Middle frontal gyrus (tissue), 1 donor: ENCODE measurements around the gene TMEM14C.

ENCODE experiments used
- DNase-seq: peaks from one replicate; pipeline ENCODE4 v3.0.0-alpha.2; 2015; ENCODE audit warnings: low spot score; ENCODE audit errors: extremely low spot score

Gene TMEM14C

DNA sequence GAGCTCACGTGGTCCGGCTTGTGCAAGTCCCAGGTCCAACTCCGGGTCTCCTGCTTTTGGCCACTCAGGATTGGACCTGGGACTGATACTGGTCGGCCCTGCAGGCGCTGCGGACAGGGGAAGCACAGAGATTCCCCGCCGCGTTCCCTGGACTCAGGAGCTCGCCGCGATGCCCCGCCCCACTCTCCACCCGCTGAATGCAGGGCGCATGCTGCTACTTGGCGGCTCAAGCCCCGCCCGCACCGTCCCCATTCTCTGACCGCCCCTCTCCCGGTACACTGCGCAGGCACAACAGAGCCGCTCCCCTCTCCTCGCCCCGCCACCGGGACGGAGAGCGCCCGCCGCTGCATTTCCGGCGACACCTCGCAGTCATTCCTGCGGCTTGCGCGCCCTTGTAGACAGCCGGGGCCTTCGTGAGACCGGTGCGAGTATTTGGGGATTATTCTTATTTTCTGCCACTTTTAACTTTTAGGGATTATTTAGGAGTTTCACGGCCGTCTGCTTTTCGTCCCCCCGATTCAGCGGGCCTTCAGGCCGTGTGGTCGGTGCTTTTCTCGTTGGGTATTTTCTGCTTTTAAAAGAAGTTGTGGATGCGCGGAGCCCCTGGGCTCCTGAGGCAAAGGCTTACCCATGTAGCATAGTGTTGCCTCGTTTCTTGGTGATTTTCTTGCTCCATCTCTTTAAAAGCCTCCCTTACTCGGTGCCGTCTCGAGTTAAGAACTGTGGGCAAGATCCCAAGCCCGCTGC, at the start of gene TMEM14C:
TSS of gene TMEM14C (plus strand) at position 251 of the 747 bp plus-strand sequence. CDS start 1,544 bp downstream, outside the sequence.
- DNase-seq: peak; percentile 94

DNA sequence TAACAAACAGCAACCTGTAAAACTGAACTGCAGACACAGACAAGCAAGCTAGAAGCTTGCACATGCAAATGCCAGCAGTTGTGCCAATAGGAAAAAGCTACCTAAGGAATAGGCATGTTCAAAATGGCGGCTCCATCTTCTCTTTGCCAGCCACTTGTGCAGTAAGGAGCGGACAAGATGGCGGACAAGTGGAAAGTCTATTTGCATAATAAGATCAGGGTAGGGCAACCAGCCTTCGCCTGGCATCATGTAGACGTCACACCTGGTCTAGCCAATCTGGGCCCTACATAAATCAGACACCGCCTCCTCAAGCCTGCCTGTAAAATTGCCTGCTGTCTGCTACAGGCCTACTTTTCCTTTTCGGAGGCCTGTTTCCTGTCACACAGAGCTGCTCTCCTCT, 46.5 kb upstream of the TMEM14C start:
- no peak for DNase-seq

DNA sequence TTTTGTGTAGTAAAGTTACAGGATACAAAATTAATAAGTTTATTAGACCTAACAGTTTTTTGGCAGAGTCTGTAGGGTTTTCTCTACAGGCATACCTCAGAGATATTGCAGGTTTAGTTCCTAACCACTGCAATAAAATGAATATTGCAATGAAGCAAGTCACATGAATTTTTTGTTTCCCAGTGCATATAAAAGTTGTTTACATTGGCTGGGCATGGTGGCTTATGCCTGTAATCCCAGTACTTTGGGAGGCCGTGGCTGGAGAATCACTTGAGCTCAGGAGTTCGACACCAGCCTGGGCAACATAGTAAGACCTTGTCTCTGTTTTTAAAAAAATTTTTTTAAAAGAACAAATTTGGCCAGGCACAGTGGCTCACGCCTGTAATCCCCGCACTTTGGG, 44.4 kb upstream of the TMEM14C start:
- DNase-seq: no peak

DNA sequence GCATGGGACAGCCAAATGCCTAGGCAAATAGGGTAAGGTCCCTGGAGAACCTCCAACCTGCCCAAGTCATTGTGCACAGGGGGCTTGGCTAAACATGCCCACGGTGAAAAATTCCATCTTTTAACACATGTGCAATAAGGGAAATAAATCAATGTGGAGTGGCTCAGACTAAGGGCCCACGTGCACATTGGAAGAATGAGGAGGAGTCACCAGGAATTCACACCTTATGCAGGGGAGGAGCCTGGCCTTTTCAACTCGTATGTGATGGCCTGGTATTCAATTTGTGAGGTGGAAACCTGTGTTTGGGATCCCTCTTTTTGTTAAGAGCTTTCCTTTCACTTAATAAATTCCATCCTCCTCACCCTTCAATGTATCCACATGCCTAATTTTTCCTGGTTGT, 41.1 kb upstream of the TMEM14C start:
- DNase-seq: no peak

DNA sequence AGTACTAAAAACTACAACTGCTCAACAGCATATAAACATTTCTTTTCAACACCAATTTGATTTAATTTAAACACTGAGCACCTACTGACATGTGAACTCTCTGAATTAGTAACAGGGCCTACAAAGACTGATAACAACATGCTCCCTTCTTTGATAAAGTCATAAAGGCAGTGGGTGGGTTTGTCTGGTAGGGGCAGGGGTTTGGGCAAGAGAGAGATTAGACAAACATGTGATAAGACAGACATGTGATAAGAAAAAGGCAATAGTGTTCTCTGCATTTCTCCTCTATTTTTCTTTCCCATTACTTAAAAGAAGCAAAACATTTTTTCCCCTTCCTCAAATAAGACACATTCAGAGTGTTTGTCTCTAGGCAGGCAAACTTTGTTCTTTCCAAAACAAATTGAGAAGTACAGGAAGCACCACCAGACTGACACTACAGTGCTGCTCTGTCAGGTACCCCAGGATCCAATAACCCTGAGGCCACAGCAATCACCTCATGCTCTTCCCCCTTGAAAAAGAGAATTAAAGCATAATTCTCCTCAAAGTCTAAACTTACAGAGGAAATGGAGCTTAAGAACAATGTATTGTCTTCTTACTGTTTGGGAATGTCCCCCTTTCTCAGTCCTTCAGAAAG, 40.4 kb upstream of the TMEM14C start:
- no peak for DNase-seq

DNA sequence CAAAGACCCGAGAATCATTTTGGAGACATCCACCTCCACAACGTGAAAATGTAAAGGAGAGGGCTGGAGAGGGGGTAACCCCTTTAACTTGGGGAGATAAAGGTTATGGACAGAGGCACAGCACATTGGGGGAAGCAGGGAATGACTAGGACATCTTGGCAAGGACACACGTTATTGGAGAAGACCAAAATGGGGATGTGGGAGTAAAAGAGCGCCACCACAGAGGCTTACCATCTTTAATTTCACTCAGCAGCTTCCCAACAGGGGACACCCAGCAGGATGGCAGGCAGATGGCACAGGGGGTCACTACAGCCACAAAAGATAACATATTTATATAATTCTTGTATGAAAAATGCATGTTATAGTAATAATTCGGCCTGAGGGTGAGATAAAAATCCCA, 38.3 kb upstream of the TMEM14C start:
- no peak for DNase-seq

DNA sequence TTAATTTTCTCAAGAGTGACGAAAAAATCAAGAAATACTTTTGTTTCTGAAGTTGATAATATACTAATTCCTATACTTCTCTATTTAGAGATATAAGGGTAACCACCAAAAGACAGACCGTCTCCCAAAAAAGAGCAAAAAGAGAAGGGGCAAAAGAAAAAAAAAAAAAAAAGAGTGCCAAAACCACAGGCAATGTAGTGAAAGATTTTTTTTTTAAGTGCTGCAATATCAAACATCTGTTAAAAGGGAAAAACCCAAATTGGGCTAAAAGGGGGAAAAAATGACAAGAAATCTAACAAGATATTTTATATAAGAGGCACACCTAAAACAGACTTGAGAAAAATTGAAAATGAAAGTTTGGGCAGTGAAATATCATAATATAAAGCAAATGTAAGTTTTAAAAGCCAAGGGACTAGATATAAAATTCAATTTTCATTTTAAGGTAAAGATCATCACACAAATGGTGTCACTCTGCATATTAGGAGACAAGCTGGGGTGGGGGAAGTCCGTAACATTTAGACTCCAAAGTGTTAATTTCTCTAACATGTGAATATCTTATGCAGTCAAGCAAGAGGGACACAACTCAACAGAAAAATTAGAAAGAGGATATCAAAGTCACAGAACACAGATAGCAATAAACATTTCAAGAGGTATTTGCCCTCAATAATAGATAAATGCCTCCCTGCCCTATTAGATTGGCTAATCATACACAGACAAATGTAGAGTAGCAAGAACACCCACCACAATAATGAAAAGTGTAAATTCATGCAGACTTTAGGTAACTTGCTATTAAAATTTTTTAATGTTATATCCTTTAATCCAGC, 37.6 kb upstream of the TMEM14C start:
- DNase-seq: no peak

DNA sequence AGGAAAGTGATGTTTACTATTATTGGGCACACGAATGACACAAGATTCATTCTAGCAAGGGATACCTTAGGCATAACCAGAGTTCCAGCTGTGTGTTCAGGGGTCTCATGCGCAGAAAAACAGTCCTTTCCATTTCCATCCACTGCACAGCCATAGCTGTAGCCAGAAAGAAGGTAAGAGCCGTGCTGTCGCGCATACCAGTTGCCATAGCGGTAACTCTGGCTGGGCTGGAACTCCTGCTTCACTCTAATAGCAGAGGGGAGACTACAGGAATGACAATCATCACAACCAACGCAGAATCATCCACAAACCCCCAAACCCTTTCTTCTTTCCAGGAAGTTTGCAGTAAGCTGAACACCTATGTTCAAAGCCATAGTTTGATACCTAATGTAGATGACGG, 36.0 kb upstream of the TMEM14C start:
- no peak for DNase-seq

DNA sequence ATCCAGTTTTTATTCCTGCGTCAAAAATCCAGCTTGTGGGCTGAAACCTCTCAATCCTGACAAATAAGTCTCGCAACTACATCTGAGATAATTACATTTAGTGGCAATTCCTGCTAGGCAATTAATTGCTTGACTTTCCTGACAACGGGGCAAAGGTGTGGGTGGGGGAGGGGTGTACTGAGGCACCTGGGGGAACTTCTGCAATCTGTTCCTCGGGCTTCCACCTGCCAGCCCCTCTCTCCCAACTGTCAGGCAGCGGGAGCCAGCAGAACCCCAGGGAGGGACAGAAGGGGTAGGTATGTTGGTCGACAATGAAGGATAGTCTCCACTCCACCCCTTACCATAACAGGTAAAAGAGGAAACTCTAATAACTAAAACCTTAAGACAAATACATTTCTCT, 35.3 kb upstream of the TMEM14C start:
- DNase-seq: no peak

DNA sequence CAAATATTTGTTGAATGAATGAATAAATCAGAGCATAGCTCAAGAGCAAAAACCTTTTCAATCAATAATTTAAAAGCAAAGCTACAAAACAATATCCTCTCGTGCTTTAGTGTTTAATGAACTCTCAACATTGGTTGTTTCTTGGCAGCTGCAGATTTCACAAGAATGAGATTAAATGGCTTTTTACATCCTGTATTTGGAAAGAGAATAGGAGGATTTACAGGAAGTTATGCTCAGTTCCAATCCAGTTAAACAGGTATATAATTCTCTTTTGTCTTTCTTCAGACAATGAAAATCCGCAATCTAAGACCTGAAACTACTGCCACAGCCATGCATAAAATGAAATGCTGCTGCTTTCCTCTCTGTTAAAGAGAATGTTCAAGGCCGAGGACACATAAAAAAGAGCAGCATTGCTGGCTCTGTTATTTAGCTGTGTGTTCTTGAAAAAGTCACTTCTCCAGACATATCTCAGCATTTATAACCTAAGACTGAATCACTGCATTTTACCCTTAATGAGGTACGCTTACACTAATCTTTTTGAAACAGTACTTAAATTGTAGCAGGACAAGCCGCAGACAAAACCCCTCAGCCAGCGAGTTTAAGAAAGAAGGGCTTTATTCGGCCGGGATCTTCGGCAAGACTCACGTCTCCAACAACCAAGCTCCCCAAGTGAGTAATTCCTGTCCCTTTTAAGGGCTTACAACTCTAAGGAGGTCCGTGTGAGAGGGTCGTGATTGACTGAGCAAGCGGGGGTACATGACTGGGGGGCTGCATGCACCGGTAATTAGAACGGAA, 32.0 kb upstream of the TMEM14C start:
- DNase-seq: no peak

DNA sequence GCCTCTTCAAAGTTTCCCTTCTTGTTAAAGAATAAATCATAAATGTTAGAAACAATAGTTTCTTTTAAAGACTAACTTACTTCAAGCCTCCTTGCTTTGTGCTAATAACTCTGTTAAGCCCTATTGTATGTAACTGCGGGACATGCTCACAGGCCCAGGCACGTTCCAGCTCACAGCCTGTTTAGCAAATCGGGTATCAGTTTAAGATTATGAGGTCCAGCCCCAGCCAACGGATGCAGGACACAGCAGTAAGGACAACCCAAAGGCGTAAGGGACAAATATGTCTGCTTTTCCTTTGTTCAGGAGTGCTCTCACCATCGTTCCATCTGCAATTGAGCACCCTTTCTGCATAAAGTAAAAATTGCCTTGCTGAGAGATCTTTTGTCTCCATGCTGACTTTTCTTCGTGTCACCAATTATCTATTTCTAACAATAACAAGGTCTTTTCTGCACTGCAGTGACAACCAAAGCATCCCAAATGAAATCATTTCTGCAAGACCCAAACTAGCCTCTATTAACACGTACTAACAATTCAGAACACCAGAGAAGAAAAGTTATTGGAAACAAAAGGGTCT, 29.8 kb upstream of the TMEM14C start:
- no peak for DNase-seq

DNA sequence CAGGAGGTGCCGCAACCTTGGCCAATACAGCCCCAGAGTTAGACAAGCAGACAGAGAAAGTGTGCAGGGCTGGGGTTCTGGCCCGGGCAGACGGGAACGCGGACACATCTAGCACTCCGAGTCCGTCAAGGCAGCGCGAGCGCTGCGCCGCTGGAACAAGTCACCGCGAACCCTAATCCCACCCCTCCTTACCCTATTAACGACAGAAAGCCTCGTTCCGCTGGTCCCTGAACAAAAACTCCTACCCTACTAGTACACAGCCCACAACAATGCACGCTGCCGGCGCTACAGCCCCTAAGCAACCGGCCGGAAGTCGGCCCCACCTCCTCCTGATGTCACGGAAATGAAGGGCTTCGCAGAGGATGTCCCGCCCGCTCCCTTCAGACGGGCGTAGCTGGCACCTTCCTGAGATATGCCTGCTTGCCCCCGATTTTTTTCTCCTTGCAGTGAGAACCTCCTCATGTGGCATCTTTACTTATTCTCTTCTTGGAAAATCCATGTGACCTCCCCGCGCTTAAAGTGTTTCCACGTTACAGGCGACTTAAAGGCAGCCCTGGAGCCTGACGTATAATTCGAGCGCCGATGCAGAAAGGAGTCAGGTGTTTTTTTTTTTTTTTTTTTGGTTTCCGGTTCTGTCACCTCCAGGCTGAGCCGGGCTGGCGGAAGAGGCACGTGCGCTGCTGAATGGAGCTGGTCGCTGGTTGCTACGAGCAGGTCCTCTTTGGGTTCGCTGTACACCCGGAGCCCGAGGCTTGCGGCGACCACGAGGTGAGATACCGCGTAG, 28.4 kb upstream of the TMEM14C start, which contains the start of the genes C6orf52 and PAK1IP1:
TSS of gene C6orf52 (minus strand) at position 315 of the 784 bp plus-strand sequence. CDS start 7,066 bp downstream, outside the sequence.
TSS of gene PAK1IP1 (plus strand) at position 671 of the 784 bp plus-strand sequence. CDS start at position 685, 14 bp downstream.
- peak; percentile 95 for DNase-seq

DNA sequence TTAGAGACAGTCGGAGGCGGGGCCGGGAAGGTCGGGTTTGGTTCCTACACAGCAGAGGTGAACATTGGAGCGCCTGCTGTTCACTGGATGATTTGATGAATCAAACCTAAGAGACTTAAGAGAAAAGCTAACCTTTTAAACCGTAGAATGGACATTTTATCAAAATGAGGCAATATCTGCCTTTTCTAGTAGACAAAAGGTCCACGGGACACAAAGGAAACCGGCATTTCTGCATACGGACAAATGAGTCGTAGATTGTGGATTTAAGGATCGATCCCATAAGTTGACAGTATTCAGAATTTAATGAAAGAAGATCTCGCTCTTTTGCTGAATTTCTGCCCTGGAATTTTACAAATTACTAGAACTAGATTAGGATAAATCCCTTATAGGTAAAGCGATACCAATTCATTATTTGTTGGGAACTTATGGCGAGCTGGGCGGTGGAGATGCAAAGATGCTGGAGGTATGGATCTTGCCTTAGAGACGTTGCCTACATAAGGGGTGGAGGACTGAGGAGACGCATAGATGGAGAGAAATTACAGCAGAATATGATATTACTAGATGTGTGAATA, 27.7 kb upstream of the TMEM14C start:
- no peak for DNase-seq

DNA sequence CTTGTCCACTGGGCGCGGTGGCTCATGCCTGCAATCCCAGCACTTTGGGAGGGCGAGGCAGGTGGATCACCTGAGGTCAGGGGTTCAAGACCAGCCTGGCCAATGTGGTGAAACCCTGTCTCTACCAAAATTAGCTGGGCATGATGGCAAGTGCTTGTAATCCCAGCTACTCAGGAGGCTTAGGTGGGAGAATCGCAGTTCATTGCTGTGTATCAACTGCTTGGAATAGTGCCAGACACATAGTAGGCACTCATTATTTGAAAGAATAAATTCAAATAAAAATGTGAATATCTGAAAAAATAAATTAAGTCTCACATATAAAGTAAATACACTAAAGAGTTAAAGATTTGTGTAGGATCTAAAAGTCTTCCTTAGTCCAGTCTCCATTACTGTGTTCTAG, 26.2 kb upstream of the TMEM14C start:
- DNase-seq: no peak

DNA sequence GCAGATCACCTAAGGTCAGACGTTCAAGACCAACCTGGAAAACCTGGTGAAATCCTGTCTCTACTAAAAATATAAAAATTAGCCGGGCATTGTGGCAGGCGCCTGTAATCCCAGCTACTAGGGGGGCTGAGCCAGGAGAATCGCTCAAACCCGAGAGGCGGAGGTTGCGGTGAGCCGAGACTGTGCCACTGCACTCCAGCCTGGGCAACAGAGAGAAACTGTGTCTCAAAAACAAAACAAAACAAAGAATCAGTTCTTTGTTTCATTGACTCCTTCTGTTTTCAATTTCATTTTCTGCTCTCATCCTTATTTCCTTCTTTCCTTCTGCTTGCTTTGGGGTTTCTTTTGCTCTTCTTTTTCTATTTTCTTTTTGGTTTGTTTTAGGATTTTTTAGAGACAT, 8.9 kb upstream of the TMEM14C start:
- no peak for DNase-seq

DNA sequence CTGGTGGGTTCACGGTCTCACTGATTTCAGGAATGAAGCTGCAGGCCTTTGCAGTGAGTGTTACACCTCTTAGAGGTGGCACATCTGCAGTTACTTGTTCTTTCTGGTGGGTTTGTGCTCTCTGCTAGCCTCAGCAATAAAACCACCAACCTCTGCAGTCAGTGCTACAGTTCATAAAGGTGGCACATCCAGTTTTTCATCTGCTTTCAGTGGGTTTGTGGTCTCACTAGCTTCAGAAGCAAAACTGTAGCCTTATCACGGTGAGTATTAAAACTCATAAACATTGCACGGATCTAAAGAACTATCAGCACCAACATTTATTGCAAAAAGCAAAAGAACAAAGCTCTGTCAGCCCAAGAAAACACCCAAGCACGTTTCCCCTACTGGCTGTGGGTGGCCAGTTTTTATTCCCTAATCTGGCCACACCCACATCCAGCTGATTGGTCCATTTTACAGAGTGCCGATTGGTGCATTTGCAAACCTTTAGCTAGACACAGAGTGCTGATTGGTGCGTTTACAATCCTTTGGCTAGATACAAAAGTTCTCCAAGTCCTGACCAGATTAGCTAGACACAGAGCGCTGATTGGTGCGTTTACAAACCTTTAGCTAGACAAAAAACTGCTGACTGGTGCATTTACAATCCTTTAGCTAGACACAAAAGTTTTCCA, 3.4 kb upstream of the TMEM14C start:
- DNase-seq: no peak

DNA sequence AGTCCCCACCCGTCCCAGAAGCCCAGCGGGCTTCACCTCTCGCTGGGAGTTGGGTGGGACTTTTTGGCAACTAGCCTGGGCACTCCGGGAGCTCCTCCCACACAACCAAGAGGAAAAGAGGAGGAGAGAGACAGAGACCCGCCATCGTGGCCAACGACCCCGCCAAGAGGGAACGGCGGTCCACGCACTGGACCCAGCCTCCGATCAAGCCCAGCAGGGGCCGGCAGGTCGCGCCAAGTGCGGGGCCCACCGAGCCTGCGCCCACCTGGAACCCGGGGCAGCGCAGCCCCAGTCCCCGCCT, 3.0 kb upstream of the TMEM14C start:
- DNase-seq: no peak

DNA sequence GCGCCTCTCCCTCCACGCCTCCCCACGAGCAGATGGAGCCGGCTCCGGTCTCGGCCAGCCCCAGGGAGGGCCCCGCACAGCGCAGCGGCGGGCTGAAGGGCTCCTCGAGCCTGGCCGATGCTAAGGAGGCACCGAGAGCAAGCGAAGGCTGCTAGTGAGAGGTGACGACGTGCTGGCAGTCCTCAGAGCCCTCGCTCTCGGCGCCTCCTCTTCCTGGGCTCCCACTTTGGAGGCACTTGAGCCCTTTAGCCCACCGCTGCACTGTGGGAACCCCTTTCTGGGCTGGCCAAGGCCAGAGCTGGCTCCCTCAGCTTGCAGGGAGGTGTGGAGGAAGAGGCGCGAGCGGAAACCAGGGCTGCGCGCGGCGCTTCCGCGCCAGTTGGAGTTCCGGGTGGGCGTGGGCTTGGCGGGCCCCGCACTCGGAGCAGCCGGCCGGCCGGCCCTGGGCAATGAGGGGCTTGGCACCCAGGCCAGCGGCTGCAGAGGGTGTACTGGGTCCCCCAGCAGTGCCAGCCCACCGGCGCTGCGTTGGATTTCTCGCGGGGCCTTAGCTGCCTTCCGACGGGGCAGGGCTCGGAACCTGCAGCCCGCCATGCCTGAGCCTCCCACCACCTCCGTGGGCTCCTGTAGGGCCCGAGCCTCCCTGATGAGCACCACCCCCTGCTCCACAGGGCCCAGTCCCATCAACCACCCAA, 2.5 kb upstream of the TMEM14C start:
- no peak for DNase-seq
